HepG2 (cell line): ENCODE results near the gene TIA1. TPM values are rescaled to one million over a fixed set of nuclear protein-coding genes. Genes with fewer than 3 reads are reported as not detected.

Source experiments
- ATAC-seq: fragments of 200-7000 bp; cut with Tn5 transposase; 3 replicates; pipeline ENCODE4 v1.9.1; 2020; ENCODE audit warnings: mild to moderate bottlenecking, moderate library complexity
- BruUV-seq: library from RNA; stranded (reverse); fragments of 400-500 nt; replicated peaks from 2 replicates; lab custom pipeline; 2021; lab: Mats Ljungman, UMichigan
- CTCF ChIA-PET: fragments of 300-600 bp; formaldehyde crosslinking; extraction: SDS; loops from one replicate; lab custom pipeline; 2021; ENCODE audit warnings: low total read pairs, inconsistent platforms, low intra/inter-chr PET ratio; lab: Yijun Ruan, JAX
- POLR2A ChIA-PET: fragments of 350-600 bp; sonication (Branson Sonifier 250); formaldehyde crosslinking; loops from one replicate; lab custom pipeline; 2020; ENCODE audit warnings: antibody characterized with exemption, inconsistent platforms; lab: Yijun Ruan, JAX
- DNase-seq: peaks from one replicate; pipeline ENCODE4 v3.0.0-alpha.2; 2015; ENCODE audit warnings: low spot score
- FAIRE-seq: peaks from 3 replicates; lab custom pipeline; 2011; peaks lifted over from hg19 to GRCh38; lab: Jason Lieb, UNC
- H2AFZ ChIP-seq: one replicate; pipeline ENCODE4 v1.6.1; 2011; ENCODE audit warnings: low read length, inconsistent platforms
- H3K27ac ChIP-seq: fragments of 300-600 bp; 3 replicates; pipeline ENCODE4 v1.8.0; 2011; ENCODE audit warnings: mixed run types, mild to moderate bottlenecking, mixed read lengths, low read length, inconsistent platforms; ENCODE audit not compliant: insufficient read depth; ENCODE audit errors: extremely low read length
- H3K27me3 ChIP-seq, 2 experiments: fragments of 200-600 bp in 1 of 2; 2 replicates in 1 of 2; 3 replicates in 1 of 2; pipeline versions ENCODE4 v1.6.0 to v1.8.0; 2011; ENCODE audit warnings: low read length in 2 of 2, mild to moderate bottlenecking in 2 of 2, moderate library complexity in 2 of 2, inconsistent platforms in 1 of 2; ENCODE audit not compliant: insufficient read depth in 2 of 2, control insufficient read depth in 1 of 2
- H3K36me3 ChIP-seq, 2 experiments: fragments of 200-600 bp in 1 of 2; replicated peaks in 1 of 2; 2 replicates in 1 of 2; 3 replicates in 1 of 2; pipeline versions ENCODE4 v1.5.1 to v1.8.0; 2011; ENCODE audit warnings: low read length in 2 of 2, inconsistent platforms in 1 of 2; ENCODE audit not compliant: insufficient read depth in 2 of 2, control insufficient read depth in 1 of 2
- H3K4me1 ChIP-seq: 2 replicates; pipeline ENCODE4 v1.5.1; 2012; ENCODE audit warnings: low read length, inconsistent platforms; ENCODE audit not compliant: insufficient read depth
- H3K4me2 ChIP-seq: 2 replicates; pipeline ENCODE4 v1.6.0; 2011; ENCODE audit warnings: low read depth, low read length, inconsistent platforms
- H3K4me3 ChIP-seq, 3 experiments: fragments of 200-600 bp in 1 of 3; sonication (generic), shearing (Covaris generic) in 1 of 3; replicated peaks in 1 of 3; 2 replicates each; pipeline ENCODE4 v1.5.1; 2011 to 2016; ENCODE audit warnings: low read length in 3 of 3, inconsistent platforms in 2 of 3, low read depth in 2 of 3, mild to moderate bottlenecking in 2 of 3, control low read depth in 1 of 3, mixed read lengths in 1 of 3; ENCODE audit not compliant: insufficient read depth in 1 of 3
- H3K79me2 ChIP-seq: one replicate; pipeline ENCODE4 v1.6.1; 2011; ENCODE audit warnings: low read length, inconsistent platforms; ENCODE audit not compliant: insufficient read depth
- H3K9ac ChIP-seq: 2 replicates; pipeline ENCODE4 v1.6.0; 2011; ENCODE audit warnings: mild to moderate bottlenecking, low read depth, low read length, inconsistent platforms; ENCODE audit not compliant: insufficient read depth
- H3K9me3 ChIP-seq: 2 replicates; pipeline ENCODE4 v1.5.1; 2012; ENCODE audit warnings: mild to moderate bottlenecking, low read length
- H4K20me1 ChIP-seq: 2 replicates; pipeline ENCODE4 v1.6.0; 2011; ENCODE audit warnings: inconsistent platforms, mild to moderate bottlenecking, low read length, moderate library complexity; ENCODE audit not compliant: insufficient read depth
- ASH2L ChIP-seq: fragments of 300-600, 200-600 bp; sonication (generic); IDR thresholded peaks from 2 replicates; pipeline ENCODE4 v1.7.0; 2017; ENCODE audit warnings: low read depth, mild to moderate bottlenecking, moderate library complexity, mixed read lengths, low read length; ENCODE audit not compliant: insufficient read length
- GZF1 ChIP-seq: sonication (generic); formaldehyde crosslinking; IDR thresholded peaks from 2 replicates; pipeline ENCODE4 v1.5.1; 2020; ENCODE audit warnings: mild to moderate bottlenecking, missing genetic modification reagents
- HNF1B ChIP-seq: sonication (generic); formaldehyde crosslinking; IDR thresholded peaks from 2 replicates; pipeline ENCODE4 v1.5.1; 2020; ENCODE audit warnings: mild to moderate bottlenecking, moderate library complexity, missing genetic modification reagents
- RAD51 ChIP-seq: fragments of 450-650 bp; IDR thresholded peaks from 2 replicates; pipeline ENCODE4 v1.6.1; 2016; ENCODE audit warnings: borderline replicate concordance
- RXRA ChIP-seq: sonication (generic); formaldehyde crosslinking; IDR thresholded peaks from 2 replicates; pipeline ENCODE4 v1.5.1; 2020; ENCODE audit warnings: missing genetic modification reagents
- THAP7 ChIP-seq: sonication (generic); formaldehyde crosslinking; IDR thresholded peaks from 2 replicates; pipeline ENCODE4 v1.8.1; 2023; ENCODE audit warnings: mild to moderate bottlenecking, missing genetic modification reagents
- U2AF1 ChIP-seq: fragments of 200-400 bp; formaldehyde crosslinking; optimal IDR thresholded peaks from 2 replicates; pipeline ENCODE3; 2017; ENCODE audit warnings: mild to moderate bottlenecking, low read depth, low read length
- USF2 ChIP-seq, 2 experiments: sonication (generic) in 1 of 2; formaldehyde crosslinking in 1 of 2; IDR thresholded peaks; 2 replicates each; pipeline versions ENCODE4 v1.5.1 to v1.6.1; 2011 to 2020; ENCODE audit warnings: borderline replicate concordance in 1 of 2, low read depth in 1 of 2, low read length in 1 of 2, mild to moderate bottlenecking in 1 of 2, missing genetic modification reagents in 1 of 2, moderate library complexity in 1 of 2
- ZBED4 ChIP-seq: sonication (generic); formaldehyde crosslinking; IDR thresholded peaks from 2 replicates; pipeline ENCODE4 v1.4.0; 2020; ENCODE audit warnings: missing genetic modification reagents, borderline replicate concordance
- ZNF230 ChIP-seq: sonication (generic); formaldehyde crosslinking; IDR thresholded peaks from 2 replicates; pipeline ENCODE4 v1.4.0; 2020; ENCODE audit warnings: mild to moderate bottlenecking, missing genetic modification reagents
- ZNF704 ChIP-seq: sonication (generic); formaldehyde crosslinking; IDR thresholded peaks from 2 replicates; pipeline ENCODE4 v1.8.1; 2023; ENCODE audit warnings: mild to moderate bottlenecking, inconsistent platforms, moderate library complexity, missing genetic modification reagents, borderline replicate concordance
- ZNF777 ChIP-seq: sonication (generic); formaldehyde crosslinking; IDR thresholded peaks from 2 replicates; pipeline ENCODE4 v1.4.0; 2020; ENCODE audit warnings: missing genetic modification reagents
- ZNF883 ChIP-seq: sonication (generic); formaldehyde crosslinking; IDR thresholded peaks from 2 replicates; pipeline ENCODE4 v1.5.1; 2020; ENCODE audit warnings: mild to moderate bottlenecking, missing genetic modification reagents; ENCODE audit errors: not compliant biosample characterization
- WGBS: methylation state at CpG from one replicate; pipeline ENCODE4 v1.1.6; 2017; ENCODE audit warnings: low lambda C conversion rate; 5-methylcytosine and 5-hydroxymethylcytosine counted together
- in situ Hi-C: cut with HindIII; loops from 2 replicates; pipeline ENCODE4 v1.10.0; 2017; ENCODE audit warnings: low pct_unique_long_range_greater_than_20kb; ENCODE audit not compliant: extremely low pct_ligation_motif_present
- intact Hi-C: fragments of 100-400 bp; cut with micrococcal nuclease; formaldehyde crosslinking; loops from one replicate; pipeline ENCODE4 v1.10.0; 2022; ENCODE audit not compliant: unreplicated experiment
- polyA plus RNA-seq, 8 experiments: library from polyadenylated mRNA; depleted of rRNA in 3 of 8; stranded (reverse) in 7 of 8; unstranded in 1 of 8; fragments of >200 nt; fragmentation: Illumina TruSeq in 4 of 8; extraction: Trizol in 4 of 8; gene quantifications; 2 replicates each; pipeline versions ENCODE4 v1.2.1 to v1.2.3, GENCODE V29; 2011 to 2016; ENCODE audit warnings: low read depth in 4 of 8, missing spikeins in 1 of 8, mixed read lengths in 1 of 8; ENCODE audit not compliant: insufficient read depth in 1 of 8
- total RNA-seq, 5 experiments: library from RNA; depleted of rRNA; stranded (reverse); fragments of >200 nt; fragmentation: Illumina TruSeq; extraction: Trizol; gene quantifications; 2 replicates each; pipeline ENCODE4 v1.2.3, GENCODE V29; 2016; ENCODE audit warnings: low read depth in 1 of 5

The TIA1 gene
- total and polyA plus RNA-seq, 2 of the 13 experiments (the other 11 are each of a cell fraction or from before 2014, with no cell fraction given) = 209 to 319 TPM

GRCh38 chr2:70270323-70270722 lies 21.9 kb upstream of the TIA1 start:
- Histone ChIP-seq H3K9me3 (no peaks in the 10 kb centered on the region), H3K4me3 (peak overlapping the region in 1 of 3 experiments; percentile 32; a peak in 1 of 6 replicates), H3K79me2 (peaks cover 14% of the 10 kb centered on the region), H3K27ac (peak overlapping the region; percentile 78), H3K9ac (peak overlapping the region; percentile 45), H2AFZ (no peak overlapping the region), H3K4me2 (peak overlapping the region; percentile 62), H3K4me1 (peaks cover 28% of the 10 kb centered on the region), H3K27me3 (no peaks in the 10 kb centered on the region), H4K20me1 (no peaks in the 10 kb centered on the region), H3K36me3 (peaks cover 14 to 17% of the 10 kb centered on the region in 2 experiments)
- no peak for ATAC-seq
- BruUV-seq = no TSS peak
- CTCF ChIA-PET = interaction anchor here (1.4 kb wide), 1 partner anchor 31 kb away, joined by 4 read pairs; the partner anchor contains the start of gene FAM136A
- in situ Hi-C loops (no loop called here), intact Hi-C loops (no loop called here)
- 30% methylated on average over 3 of the region's 3 CpGs for WGBS
- DNase-seq = no peak
- POLR2A ChIA-PET = interaction anchor here (0.6 to 3.9 kb wide), 14 partner anchors 10 to 356 kb away, joined by 3 to 69 read pairs (median 8); partner anchors contain the start of genes C2orf42, FAM136A, MXD1 and PCYOX1
- FAIRE-seq = peak; percentile 57
- TF ChIP-seq THAP7 (CRISPR knock-in tag) = peak; percentile 58; the same call in 1 of the 2 replicates
- peak; percentile 19; the same call in 1 of the 2 replicates for TF ChIP-seq RAD51
- TF ChIP-seq USF2 (IDR thresholded peaks at IDR 0.05; ENCODE audit: low read depth, low read length) = no peak; the same call in 1 of the 2 replicates
- peak; percentile 61; the same call in 1 of the 2 replicates for TF ChIP-seq USF2 (CRISPR knock-in tag; IDR thresholded peaks at IDR 0.05; ENCODE audit: borderline replicate concordance)
- TF ChIP-seq U2AF1 = no peak
- no peak for TF ChIP-seq ZNF777
- TF ChIP-seq RXRA (CRISPR knock-in tag) = no peak
- TF ChIP-seq HNF1B (CRISPR knock-in tag) = 0 out of 2 replicates have a peak, but pooled peaks have one; percentile 9
- 0 out of 2 replicates have a peak, but pooled peaks have one; percentile 26 for TF ChIP-seq GZF1 (CRISPR knock-in tag)
- peak; percentile 6 for TF ChIP-seq ASH2L
- TF ChIP-seq ZNF230 (CRISPR knock-in tag) = no peak
- no peak for TF ChIP-seq ZNF704 (CRISPR knock-in tag)
- no peak for TF ChIP-seq ZBED4
- TF ChIP-seq ZNF883 = no peak
